KMS-11 (cell line): ENCODE results near the gene PTPN18.

Source experiments
- H2AFZ ChIP-seq: fragments of 200-600 bp; sonication (generic); 2 replicates; pipeline ENCODE4 v1.6.1; 2016; ENCODE audit warnings: antibody characterized with exemption, mixed run types, low read depth
- H3K27ac ChIP-seq: fragments of 200-600 bp; sonication (generic); 2 replicates; pipeline ENCODE4 v1.6.1; 2016; ENCODE audit warnings: mild to moderate bottlenecking, mixed run types
- H3K27me3 ChIP-seq: fragments of 200-600 bp; sonication (generic); 2 replicates; pipeline ENCODE4 v1.6.1; 2017; ENCODE audit warnings: mild to moderate bottlenecking, low read depth, mixed run types, moderate library complexity; ENCODE audit not compliant: insufficient read depth
- H3K36me3 ChIP-seq: fragments of 200-600 bp; sonication (generic); 2 replicates; pipeline ENCODE4 v1.6.1; 2017; ENCODE audit warnings: mild to moderate bottlenecking, mixed run types; ENCODE audit not compliant: insufficient read depth
- H3K4me1 ChIP-seq: fragments of 200-600 bp; sonication (generic); 2 replicates; pipeline ENCODE4 v1.6.1; 2016; ENCODE audit warnings: mild to moderate bottlenecking, low read depth, mixed run types; ENCODE audit not compliant: poor library complexity, severe bottlenecking
- H3K4me2 ChIP-seq: fragments of 200-600 bp; sonication (generic); 2 replicates; pipeline ENCODE4 v1.7.0; 2016; ENCODE audit warnings: mild to moderate bottlenecking, mixed run types
- H3K4me3 ChIP-seq: fragments of 200-600 bp; sonication (generic); IDR thresholded peaks from 2 replicates; pipeline ENCODE4 v1.6.1; 2017; ENCODE audit warnings: low read depth, low read length, mixed read lengths; ENCODE audit not compliant: insufficient read depth
- H3K79me2 ChIP-seq: fragments of 200-600 bp; sonication (generic); 2 replicates; pipeline ENCODE4 v1.6.1; 2016; ENCODE audit warnings: low read depth, mixed run types; ENCODE audit not compliant: insufficient read depth
- H3K9ac ChIP-seq: fragments of 200-600 bp; sonication (generic); 2 replicates; pipeline ENCODE4 v1.6.1; 2016; ENCODE audit warnings: mild to moderate bottlenecking, mixed run types
- H4K20me1 ChIP-seq: fragments of 200-600 bp; sonication (generic); 2 replicates; pipeline ENCODE4 v1.6.1; 2016; ENCODE audit warnings: mild to moderate bottlenecking, mixed run types; ENCODE audit not compliant: insufficient read depth
- TF ChIP-seq, protein P1 (sequence below): fragments of 200-600 bp; sonication (generic); conservative IDR thresholded peaks from 2 replicates; pipeline ENCODE4 v1.6.1; 2017; ENCODE audit warnings: low read depth, mild to moderate bottlenecking, antibody characterized with exemption, low read length, moderate library complexity, mixed read lengths

PTPN18 gene

DNA sequence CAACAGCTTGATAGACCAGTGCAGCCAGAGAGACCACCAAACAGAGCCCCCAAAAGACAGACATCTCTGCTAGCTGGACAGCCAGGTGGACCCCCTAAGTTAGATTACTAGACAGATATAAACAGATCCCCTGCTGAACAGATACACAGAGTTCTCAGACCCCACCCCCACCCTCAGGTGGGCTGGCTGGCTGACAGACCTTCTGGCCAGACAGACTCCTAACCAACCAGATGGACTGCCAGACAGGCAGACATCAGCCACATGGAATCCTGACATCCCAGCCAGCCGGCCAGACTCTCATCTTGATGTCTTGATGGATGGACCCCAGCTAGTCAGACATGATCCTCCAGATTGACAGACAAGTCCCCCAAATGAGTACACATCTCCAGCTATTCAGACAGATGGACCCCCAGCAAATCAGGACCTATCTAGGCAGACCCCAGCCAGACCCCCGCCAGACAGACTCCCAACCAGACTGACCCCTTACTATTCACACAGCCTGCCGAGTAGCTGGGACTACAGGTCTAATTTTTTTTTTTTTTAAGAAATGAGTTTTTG lies 18.0 kb downstream of the PTPN18 start:
- Histone ChIP-seq H3K4me3 (no peak overlapping the region), H3K36me3 (no peaks in the 10 kb centered on the region), H3K4me1 (peaks cover 63% of the 10 kb centered on the region), H2AFZ (no peak overlapping the region), H4K20me1 (no peaks in the 10 kb centered on the region), H3K9ac (no peak overlapping the region; the same call in 1 of the 2 replicates), H3K27me3 (no peaks in the 10 kb centered on the region), H3K79me2 (peaks cover 25% of the 10 kb centered on the region; the same call in 1 of the 2 replicates), H3K27ac (no peak overlapping the region), H3K4me2 (peak overlapping the region; percentile 41; the same call in 1 of the 2 replicates)
- TF ChIP-seq, protein P1, sequence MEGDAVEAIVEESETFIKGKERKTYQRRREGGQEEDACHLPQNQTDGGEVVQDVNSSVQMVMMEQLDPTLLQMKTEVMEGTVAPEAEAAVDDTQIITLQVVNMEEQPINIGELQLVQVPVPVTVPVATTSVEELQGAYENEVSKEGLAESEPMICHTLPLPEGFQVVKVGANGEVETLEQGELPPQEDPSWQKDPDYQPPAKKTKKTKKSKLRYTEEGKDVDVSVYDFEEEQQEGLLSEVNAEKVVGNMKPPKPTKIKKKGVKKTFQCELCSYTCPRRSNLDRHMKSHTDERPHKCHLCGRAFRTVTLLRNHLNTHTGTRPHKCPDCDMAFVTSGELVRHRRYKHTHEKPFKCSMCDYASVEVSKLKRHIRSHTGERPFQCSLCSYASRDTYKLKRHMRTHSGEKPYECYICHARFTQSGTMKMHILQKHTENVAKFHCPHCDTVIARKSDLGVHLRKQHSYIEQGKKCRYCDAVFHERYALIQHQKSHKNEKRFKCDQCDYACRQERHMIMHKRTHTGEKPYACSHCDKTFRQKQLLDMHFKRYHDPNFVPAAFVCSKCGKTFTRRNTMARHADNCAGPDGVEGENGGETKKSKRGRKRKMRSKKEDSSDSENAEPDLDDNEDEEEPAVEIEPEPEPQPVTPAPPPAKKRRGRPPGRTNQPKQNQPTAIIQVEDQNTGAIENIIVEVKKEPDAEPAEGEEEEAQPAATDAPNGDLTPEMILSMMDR, result no peak

DNA sequence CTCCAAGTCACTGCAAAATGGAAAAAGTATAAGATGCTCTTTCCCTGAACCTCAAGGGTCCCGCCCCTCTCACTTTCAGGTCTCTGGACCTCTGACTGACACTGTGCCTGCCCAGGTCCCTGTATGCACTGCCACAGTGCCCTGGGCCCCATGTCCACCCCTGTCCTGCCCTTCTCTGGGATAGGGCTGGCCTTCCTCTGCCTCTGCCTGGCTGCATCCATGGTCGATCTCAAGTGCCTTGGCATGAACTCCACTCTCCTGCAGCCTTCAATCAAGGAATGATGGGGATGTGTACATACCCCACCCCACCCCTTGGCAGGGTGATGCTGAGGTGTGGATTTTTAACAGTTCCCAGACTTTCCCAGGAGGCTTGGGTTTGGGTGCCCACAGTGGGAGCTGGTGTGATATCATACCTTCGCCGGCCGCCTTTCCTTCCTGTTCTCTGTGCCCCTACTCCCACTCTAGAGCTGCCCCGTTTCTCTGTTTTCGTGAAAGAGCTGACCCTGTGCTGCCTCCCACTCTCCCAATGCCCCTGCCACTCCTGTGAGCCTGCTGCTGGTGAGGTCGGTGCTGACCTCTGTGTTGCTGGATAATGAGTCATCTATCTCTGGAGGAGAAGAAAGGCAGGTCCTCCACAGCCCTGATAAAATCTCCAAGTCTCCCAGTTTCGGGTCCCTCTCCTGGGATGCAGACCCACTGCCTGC lies 18.9 kb downstream of the PTPN18 start:
- no peaks in the 10 kb centered on the region for H3K27me3 ChIP-seq
- H3K27ac ChIP-seq, result no peak overlapping the region
- TF ChIP-seq, protein P1, result no peak
- H3K9ac ChIP-seq, result no peak overlapping the region
- peaks cover 66% of the 10 kb centered on the region for H3K4me1 ChIP-seq
- no peak overlapping the region; the same call in 1 of the 2 replicates for H3K4me2 ChIP-seq
- H3K79me2 ChIP-seq, result peaks cover 25% of the 10 kb centered on the region; the same call in 1 of the 2 replicates
- no peaks in the 10 kb centered on the region for H3K36me3 ChIP-seq
- no peak overlapping the region for H2AFZ ChIP-seq
- no peak overlapping the region for H3K4me3 ChIP-seq
- H4K20me1 ChIP-seq, result no peaks in the 10 kb centered on the region

DNA sequence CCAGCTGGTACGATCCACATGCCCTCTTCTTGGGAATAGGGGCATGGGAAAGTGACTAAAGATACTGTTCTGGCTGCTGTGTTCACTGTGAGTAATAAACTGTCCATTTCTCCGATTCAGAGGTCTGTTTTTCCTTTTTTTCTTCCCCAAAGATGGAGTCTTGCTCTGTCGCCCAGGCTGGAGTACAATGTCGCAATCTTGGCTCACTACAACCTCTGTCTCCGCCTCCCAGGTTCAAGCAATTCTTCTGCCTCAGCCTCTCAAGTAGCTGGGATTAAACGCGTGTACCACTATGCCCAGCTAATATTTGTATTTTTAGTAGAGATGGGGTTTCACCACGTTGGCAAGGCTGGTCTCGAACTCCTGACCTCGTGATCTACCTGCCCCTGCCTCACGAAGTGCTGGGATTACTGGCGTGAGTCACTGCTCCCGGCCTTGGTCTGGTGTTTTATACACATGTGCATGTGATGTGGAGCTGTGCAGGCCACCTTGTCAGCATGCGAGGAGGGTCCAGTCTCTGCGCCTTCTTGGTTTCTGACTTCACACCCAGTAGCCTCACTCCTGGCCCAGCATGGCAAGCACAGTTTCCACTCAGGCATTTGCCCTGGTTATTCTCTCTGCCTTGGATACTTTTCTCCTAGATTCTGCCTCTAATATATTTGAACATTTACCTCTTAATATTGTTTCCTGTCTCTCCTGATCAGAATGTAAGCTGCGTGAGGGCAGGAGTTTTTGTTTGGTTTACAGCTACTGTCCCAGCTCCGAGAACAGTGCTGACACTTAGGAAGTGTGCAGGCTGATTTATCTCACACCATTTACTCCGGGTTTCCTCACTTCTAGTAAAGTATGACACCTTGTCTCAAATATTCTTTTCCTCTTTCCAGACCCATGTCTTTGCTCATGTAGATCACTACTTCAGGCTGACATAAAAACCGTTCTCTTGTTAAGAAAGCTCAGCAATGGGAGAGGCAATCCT lies 19.7 kb downstream of the PTPN18 start:
- peak overlapping the region; percentile 66; the same call in 1 of the 2 replicates for H3K27ac ChIP-seq
- peaks cover 25% of the 10 kb centered on the region; the same call in 1 of the 2 replicates for H3K79me2 ChIP-seq
- no peaks in the 10 kb centered on the region for H3K36me3 ChIP-seq
- TF ChIP-seq, protein P1, result no peak
- no peaks in the 10 kb centered on the region for H3K27me3 ChIP-seq
- no peak overlapping the region for H3K4me3 ChIP-seq
- no peaks in the 10 kb centered on the region for H4K20me1 ChIP-seq
- no peak overlapping the region for H3K9ac ChIP-seq
- H2AFZ ChIP-seq, result no peak overlapping the region
- peak overlapping the region; percentile 85 for H3K4me2 ChIP-seq
- peaks cover 66% of the 10 kb centered on the region for H3K4me1 ChIP-seq
